Ishikawa (cell line): Measurements from ENCODE around the gene AQP12B.

Experiments
- CEBPB ChIP-seq: IDR thresholded peaks from 2 replicates; pipeline ENCODE4 v1.6.1; 2012
- EGR1 ChIP-seq: IDR thresholded peaks from 2 replicates; pipeline ENCODE4 v1.6.1; 2012
- EP300 ChIP-seq: IDR thresholded peaks from 2 replicates; pipeline ENCODE4 v1.6.1; 2012; ENCODE audit warnings: borderline replicate concordance
- NFIC ChIP-seq: IDR thresholded peaks from 2 replicates; pipeline ENCODE4 v1.6.1; 2012
- RAD21 ChIP-seq: IDR thresholded peaks from 2 replicates; pipeline ENCODE4 v1.6.1; 2012; ENCODE audit warnings: low read depth
- TCF12 ChIP-seq: IDR thresholded peaks from 2 replicates; pipeline ENCODE4 v1.6.1; 2012; ENCODE audit warnings: low read depth
- TEAD4 ChIP-seq: IDR thresholded peaks from 2 replicates; pipeline ENCODE4 v1.6.1; 2012
- YY1 ChIP-seq: IDR thresholded peaks from 2 replicates; pipeline ENCODE4 v1.6.1; 2012; ENCODE audit warnings: low read depth
- TF ChIP-seq, protein P1 (sequence below): IDR thresholded peaks from 2 replicates; pipeline ENCODE4 v1.6.1; 2012; ENCODE audit warnings: low read depth, mild to moderate bottlenecking

DNA sequence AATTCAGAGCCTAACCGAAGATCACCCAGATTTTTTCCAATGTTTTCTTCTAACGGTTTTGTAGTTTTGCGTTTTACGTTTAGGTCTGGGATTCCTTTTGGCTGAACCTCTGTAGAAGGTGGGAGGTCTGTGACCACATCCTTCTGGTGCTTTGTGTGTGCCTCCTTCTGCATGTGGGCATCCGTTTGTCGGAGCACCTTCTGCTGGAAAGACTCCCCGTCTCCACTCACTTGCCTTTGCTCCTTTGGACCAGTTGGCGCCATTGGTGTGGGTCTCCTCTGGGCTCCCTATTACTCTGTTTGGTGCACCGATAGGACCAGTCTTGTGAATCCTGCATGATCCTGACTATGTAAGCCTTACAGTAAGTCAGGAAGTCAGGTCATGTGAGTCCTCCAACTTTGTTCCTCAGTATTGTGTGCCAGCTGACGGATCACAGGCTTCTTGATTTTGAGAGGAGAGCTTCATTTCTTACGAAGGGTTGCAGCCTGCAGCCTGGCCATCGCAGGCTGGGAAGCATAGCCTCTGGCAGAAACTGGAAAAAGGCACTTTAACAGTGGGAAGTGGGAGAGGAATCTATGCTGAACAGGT is 22.6 kb upstream of the AQP12B start:
- TF ChIP-seq EGR1 (no peak), RAD21 (no peak), TEAD4 (no peak), TCF12 (no peak), NFIC (no peak), CEBPB (no peak), YY1 (no peak), EP300 (no peak)
- TF ChIP-seq, protein P1, sequence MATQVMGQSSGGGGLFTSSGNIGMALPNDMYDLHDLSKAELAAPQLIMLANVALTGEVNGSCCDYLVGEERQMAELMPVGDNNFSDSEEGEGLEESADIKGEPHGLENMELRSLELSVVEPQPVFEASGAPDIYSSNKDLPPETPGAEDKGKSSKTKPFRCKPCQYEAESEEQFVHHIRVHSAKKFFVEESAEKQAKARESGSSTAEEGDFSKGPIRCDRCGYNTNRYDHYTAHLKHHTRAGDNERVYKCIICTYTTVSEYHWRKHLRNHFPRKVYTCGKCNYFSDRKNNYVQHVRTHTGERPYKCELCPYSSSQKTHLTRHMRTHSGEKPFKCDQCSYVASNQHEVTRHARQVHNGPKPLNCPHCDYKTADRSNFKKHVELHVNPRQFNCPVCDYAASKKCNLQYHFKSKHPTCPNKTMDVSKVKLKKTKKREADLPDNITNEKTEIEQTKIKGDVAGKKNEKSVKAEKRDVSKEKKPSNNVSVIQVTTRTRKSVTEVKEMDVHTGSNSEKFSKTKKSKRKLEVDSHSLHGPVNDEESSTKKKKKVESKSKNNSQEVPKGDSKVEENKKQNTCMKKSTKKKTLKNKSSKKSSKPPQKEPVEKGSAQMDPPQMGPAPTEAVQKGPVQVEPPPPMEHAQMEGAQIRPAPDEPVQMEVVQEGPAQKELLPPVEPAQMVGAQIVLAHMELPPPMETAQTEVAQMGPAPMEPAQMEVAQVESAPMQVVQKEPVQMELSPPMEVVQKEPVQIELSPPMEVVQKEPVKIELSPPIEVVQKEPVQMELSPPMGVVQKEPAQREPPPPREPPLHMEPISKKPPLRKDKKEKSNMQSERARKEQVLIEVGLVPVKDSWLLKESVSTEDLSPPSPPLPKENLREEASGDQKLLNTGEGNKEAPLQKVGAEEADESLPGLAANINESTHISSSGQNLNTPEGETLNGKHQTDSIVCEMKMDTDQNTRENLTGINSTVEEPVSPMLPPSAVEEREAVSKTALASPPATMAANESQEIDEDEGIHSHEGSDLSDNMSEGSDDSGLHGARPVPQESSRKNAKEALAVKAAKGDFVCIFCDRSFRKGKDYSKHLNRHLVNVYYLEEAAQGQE: no peak
